ENCODE measurements around the gene FKBP1B. TPM values are rescaled to one million over a fixed set of nuclear protein-coding genes. Genes with fewer than 3 reads are reported as not detected.

The FKBP1B gene
- total RNA-seq, 1 experiment from 2014 or later: 11.8 TPM

DNA sequence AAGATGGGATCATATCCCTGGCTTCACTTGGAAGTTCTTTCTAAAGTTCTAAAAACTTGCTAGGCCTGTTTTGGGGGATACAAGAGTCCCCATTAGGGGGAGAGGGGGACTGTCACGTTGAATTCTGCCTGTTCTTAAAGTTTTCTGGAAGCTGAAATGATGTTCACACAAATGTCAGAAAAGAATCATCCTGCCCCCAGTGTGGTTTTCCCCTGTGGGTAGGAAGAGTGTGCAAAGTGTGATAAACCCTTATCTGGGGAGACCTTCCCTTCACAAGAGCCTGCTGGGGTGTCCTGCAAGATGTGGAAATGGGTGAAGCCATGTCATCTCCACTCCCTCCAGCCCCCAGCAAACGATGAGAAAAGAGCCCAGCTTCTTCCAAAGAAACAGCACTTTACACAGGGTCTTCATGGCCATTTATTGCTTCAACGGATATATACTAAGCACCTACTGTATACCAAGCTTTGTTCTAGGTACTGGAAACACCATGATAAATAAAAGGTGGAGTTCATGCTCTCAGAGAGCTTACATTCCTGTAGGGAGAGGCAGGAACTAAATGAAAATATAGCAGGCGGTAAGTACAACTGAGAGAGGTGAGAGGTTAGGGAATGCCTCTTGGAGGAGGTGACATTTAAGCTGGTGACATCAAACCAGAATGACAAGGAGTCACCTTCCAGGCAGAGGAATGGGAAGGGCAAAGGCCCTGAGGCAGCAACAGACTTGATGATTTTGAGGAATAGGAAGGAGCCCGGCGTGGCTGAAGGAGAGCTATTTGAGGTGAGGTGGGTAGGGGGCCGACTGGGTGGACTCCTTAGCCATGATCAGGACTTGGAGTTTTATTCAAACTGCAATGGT lies 38.1 kb upstream of the FKBP1B start:
- Histone ChIP-seq H3K9ac (ENCODE audit: low read length) (no peak overlapping the region), H3K4me1 (ENCODE audit: control insufficient read depth in 1 of 2, insufficient read depth in 2 of 2, low read length in 2 of 2) (peaks cover 10 to 19% of the 10 kb centered on the region in 2 experiments), H3K79me2 (ENCODE audit: insufficient read depth, low read length) (no peaks in the 10 kb centered on the region), H4K20me1 (ENCODE audit: insufficient read depth) (no peaks in the 10 kb centered on the region), H3K9me2 (ENCODE audit: insufficient read depth) (no peaks in the 10 kb centered on the region), H3K4me2 (ENCODE audit: low read length) (no peak overlapping the region), H3K27ac (ENCODE audit: low read depth, low read length) (no peak overlapping the region), H3K36me3 (ENCODE audit: control insufficient read depth in 1 of 2, insufficient read depth in 2 of 2, low read length in 2 of 2) (no peaks in the 10 kb centered on the region), H2AFZ (ENCODE audit: low read depth, low read length, poor library complexity, severe bottlenecking) (no peak overlapping the region), H3K4me3 (replicated peaks in 1 of 2; ENCODE audit: low read depth in 1 of 2, low read length in 2 of 2) (no peak overlapping the region), H3K27me3 (ENCODE audit: insufficient read depth, low read length) (no peaks in the 10 kb centered on the region), H3K9me3 (ENCODE audit: control insufficient read depth in 1 of 2, insufficient read depth in 1 of 2, low read depth in 1 of 2, low read length in 2 of 2) (no peaks in the 10 kb centered on the region)
- CTCF ChIA-PET: no interaction called here
- ATAC-seq: no peak
- POLR2A ChIA-PET: no interaction called here
- DNase-seq (ENCODE audit: low read depth, low spot score): no peak
- RAD21 ChIA-PET (ENCODE audit: low non-redundant PET in 1 of 2, low total read pairs in 2 of 2, uncharacterized antibody in 2 of 2, unreplicated experiment in 2 of 2): no interaction called here
- TF ChIP-seq SP1 (IDR thresholded peaks at IDR 0.05; ENCODE audit: low read depth) (no peak), ELF1 (IDR thresholded peaks at IDR 0.05; ENCODE audit: borderline replicate concordance, low read depth) (no peak), RAD21 (IDR thresholded peaks at IDR 0.05; ENCODE audit: low read depth) (no peak), ZNF274 (IDR thresholded peaks at IDR 0.05; ENCODE audit: low read depth, low read length) (no peak), ZFX (IDR thresholded peaks at IDR 0.05) (no peak), CBX3 (IDR thresholded peaks at IDR 0.05; ENCODE audit: low read depth) (no peak), YY1 (IDR thresholded peaks at IDR 0.05; ENCODE audit: extremely low read depth, insufficient replicate concordance, low read depth, low read length) (no peak)
- TF ChIP-seq, protein P1, sequence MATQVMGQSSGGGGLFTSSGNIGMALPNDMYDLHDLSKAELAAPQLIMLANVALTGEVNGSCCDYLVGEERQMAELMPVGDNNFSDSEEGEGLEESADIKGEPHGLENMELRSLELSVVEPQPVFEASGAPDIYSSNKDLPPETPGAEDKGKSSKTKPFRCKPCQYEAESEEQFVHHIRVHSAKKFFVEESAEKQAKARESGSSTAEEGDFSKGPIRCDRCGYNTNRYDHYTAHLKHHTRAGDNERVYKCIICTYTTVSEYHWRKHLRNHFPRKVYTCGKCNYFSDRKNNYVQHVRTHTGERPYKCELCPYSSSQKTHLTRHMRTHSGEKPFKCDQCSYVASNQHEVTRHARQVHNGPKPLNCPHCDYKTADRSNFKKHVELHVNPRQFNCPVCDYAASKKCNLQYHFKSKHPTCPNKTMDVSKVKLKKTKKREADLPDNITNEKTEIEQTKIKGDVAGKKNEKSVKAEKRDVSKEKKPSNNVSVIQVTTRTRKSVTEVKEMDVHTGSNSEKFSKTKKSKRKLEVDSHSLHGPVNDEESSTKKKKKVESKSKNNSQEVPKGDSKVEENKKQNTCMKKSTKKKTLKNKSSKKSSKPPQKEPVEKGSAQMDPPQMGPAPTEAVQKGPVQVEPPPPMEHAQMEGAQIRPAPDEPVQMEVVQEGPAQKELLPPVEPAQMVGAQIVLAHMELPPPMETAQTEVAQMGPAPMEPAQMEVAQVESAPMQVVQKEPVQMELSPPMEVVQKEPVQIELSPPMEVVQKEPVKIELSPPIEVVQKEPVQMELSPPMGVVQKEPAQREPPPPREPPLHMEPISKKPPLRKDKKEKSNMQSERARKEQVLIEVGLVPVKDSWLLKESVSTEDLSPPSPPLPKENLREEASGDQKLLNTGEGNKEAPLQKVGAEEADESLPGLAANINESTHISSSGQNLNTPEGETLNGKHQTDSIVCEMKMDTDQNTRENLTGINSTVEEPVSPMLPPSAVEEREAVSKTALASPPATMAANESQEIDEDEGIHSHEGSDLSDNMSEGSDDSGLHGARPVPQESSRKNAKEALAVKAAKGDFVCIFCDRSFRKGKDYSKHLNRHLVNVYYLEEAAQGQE (IDR thresholded peaks at IDR 0.05; ENCODE audit: low read depth): no peak
- TF ChIP-seq, protein P2, sequence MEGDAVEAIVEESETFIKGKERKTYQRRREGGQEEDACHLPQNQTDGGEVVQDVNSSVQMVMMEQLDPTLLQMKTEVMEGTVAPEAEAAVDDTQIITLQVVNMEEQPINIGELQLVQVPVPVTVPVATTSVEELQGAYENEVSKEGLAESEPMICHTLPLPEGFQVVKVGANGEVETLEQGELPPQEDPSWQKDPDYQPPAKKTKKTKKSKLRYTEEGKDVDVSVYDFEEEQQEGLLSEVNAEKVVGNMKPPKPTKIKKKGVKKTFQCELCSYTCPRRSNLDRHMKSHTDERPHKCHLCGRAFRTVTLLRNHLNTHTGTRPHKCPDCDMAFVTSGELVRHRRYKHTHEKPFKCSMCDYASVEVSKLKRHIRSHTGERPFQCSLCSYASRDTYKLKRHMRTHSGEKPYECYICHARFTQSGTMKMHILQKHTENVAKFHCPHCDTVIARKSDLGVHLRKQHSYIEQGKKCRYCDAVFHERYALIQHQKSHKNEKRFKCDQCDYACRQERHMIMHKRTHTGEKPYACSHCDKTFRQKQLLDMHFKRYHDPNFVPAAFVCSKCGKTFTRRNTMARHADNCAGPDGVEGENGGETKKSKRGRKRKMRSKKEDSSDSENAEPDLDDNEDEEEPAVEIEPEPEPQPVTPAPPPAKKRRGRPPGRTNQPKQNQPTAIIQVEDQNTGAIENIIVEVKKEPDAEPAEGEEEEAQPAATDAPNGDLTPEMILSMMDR (IDR thresholded peaks at IDR 0.05 in 2 of 3, conservative IDR thresholded peaks at IDR 0.05 in 1 of 3; ENCODE audit: borderline replicate concordance in 1 of 3, insufficient read depth in 1 of 3, low read depth in 2 of 3, low read length in 2 of 3): no peak
- intact Hi-C loops (cut with micrococcal nuclease): no loop called here
- no TSS peak for BruUV-seq (replicated peaks)
